SW 1271 (cell line): ENCODE data around the gene CSTA.
A peak's percentile ranks its signal among the peaks of the same experiment; 100 is the strongest.

Experiments used
- DNase-seq, 2 experiments: peaks; one replicate each; lab custom pipeline; 2025; lab: John Stamatoyannopoulos, UW

CSTA gene

GRCh38 chr3:122324871-122325323 lies at the start of gene CSTA:
Gene CSTA, plus strand, starts transcription at chr3:122325248. Its CDS starts 45 bp downstream, at chr3:122325293.
- DNase-seq: no peak

GRCh38 chr3:122281891-122282290 lies 43.2 kb upstream of the CSTA start:
- no peak for DNase-seq

- DNase-seq: no peak
Observed at GRCh38 chr3:122283796-122284445, 41.1 kb upstream of the CSTA start.

- DNase-seq: no peak
Observed at GRCh38 chr3:122284486-122284885, 40.6 kb upstream of the CSTA start.

- no peak for DNase-seq
Observed at GRCh38 chr3:122294359-122294758, 30.7 kb upstream of the CSTA start.

- no peak for DNase-seq
Observed at GRCh38 chr3:122295266-122296062, 29.6 kb upstream of the CSTA start.

- DNase-seq: no peak
Observed at GRCh38 chr3:122298239-122298638, 26.8 kb upstream of the CSTA start.

- DNase-seq: no peak
Observed at GRCh38 chr3:122299215-122299614, 25.8 kb upstream of the CSTA start.

GRCh38 chr3:122299872-122300460 lies 25.1 kb upstream of the CSTA start:
- DNase-seq: no peak

- DNase-seq: no peak
Observed at GRCh38 chr3:122301063-122301462, 24.0 kb upstream of the CSTA start.

GRCh38 chr3:122305818-122306621 lies 19.0 kb upstream of the CSTA start:
- DNase-seq: peak in 1 of 2 experiments; percentile 16

- no peak for DNase-seq
Observed at GRCh38 chr3:122306622-122306953, 18.5 kb upstream of the CSTA start.

GRCh38 chr3:122307094-122307687 lies 17.9 kb upstream of the CSTA start:
- no peak for DNase-seq

- DNase-seq: no peak
Observed at GRCh38 chr3:122307976-122308375, 17.1 kb upstream of the CSTA start.

GRCh38 chr3:122310361-122310760 lies 14.7 kb upstream of the CSTA start:
- DNase-seq: no peak

- DNase-seq: no peak
Observed at GRCh38 chr3:122312826-122313225, 12.2 kb upstream of the CSTA start.

GRCh38 chr3:122313281-122313680 lies 11.8 kb upstream of the CSTA start:
- DNase-seq: no peak

- DNase-seq: no peak
Observed at GRCh38 chr3:122314228-122314876, 10.7 kb upstream of the CSTA start.

- DNase-seq: no peak
Observed at GRCh38 chr3:122315619-122316018, 9.4 kb upstream of the CSTA start.

GRCh38 chr3:122316368-122316767 lies 8.7 kb upstream of the CSTA start:
- DNase-seq: no peak

GRCh38 chr3:122318620-122319019 lies 6.4 kb upstream of the CSTA start:
- DNase-seq: no peak
